Pulmonary artery endothelial cell (primary cell): ENCODE data around the gene DIAPH2. TPM values are rescaled to one million over a fixed set of nuclear protein-coding genes. Genes with fewer than 3 reads are reported as not detected.
"Not testable (repeated sequence)": the region's sequence is repeated elsewhere in the genome, so short reads cannot be mapped to it uniquely, and the experiment has no call there.

Experiments used
- DNase-seq: peaks from one replicate; pipeline ENCODE4 v3.0.0-alpha.2; 2011; ENCODE audit warnings: low read depth, low spot score
- total RNA-seq: library from RNA; depleted of rRNA; stranded (reverse); fragments of >200 nt; gene quantifications from 2 replicates; pipeline ENCODE4 v1.2.3, GENCODE V29; 2014

Gene DIAPH2
- total RNA-seq, 1 donor from 2014 or later = 19.6 TPM

DNA sequence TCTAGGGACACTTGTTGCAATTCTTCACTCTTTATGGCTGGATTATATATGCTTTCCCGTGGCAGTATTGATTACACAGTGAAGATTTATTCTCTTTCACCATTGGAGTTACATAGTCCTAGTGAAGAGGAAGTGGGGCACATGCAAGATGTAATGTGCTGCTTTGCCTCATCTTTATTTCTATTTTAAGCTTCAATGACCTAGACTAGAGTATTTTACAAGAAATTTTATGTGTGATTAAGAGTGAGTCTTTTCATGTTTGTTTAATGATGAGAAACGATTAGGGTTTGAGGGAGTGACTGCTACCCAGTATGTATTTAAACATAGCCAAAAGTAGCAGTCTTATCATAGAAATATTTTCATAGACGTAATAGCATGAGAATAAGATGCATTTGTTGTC lies 30.8 kb downstream of the DIAPH2 start:
- no peak for DNase-seq

DNA sequence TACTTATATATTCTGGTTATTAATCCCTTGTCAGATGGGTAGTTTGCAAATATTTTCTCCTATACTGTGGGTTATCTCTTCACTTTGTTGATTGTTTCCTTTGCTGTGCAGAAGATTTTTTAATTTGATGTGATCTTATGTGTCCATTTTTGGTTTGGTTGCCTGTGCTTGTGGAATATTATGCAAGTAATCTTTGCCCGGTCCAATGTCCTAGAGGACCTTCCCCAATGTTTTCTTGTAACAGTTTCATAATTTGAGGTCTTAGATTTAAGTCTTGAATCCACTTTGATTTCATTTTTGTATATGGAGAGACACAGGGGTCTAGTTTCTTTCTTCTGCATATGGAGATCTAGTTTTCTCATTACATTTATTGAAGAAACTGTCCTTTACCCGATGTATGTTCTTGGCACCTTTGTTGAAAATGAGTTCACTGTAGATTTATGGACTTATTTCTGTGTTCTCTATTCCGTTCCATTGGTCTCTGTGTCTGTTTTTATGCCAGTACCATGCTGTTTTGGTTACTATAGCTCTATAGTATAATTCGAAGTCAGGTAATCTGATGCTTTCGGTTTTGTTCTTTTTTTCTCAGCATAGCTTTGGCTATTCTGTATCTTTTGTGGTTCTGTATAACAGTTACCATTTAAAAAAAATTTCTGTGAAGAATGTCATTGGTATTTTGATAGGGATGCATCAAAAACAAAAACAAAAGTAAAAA lies 34.7 kb downstream of the DIAPH2 start:
- no peak for DNase-seq

DNA sequence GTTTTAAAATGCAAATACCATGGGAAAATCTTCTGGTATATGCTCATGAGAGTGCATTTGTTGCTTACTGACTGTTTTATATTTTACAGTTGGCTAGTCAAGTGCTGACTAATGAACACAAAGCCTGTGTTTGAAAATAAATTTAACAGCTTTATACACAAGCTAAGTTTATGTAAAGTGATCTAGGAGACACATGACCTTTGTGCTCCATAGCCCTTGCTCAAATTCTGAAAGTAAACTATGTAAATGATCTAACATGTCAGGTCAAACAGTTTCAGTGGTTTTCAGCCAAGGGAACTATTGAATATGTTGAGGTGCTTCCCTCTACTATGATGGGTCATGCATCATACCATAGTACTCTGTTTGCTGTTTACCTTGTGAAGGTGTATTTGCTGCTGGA lies 36.7 kb downstream of the DIAPH2 start:
- no peak for DNase-seq

DNA sequence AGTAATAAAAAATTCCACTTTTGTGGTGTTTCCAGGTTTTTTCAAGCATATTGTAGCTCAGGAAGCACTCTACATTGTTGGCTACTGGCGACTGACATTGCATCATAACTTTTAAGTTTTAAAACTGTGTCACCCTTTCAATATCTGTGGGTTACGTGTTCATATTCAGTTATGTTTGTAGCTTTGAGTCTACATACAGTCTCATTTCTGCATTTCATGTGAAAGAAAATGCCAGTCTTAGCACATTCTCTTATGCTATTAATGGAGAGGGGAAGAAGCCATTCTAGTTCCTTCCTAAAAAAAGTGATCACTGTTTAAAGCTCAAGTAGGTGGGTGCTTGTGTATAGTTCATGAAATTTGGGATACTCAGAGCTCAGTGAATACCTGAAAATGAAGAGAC lies 38.1 kb downstream of the DIAPH2 start:
- DNase-seq = no peak

DNA sequence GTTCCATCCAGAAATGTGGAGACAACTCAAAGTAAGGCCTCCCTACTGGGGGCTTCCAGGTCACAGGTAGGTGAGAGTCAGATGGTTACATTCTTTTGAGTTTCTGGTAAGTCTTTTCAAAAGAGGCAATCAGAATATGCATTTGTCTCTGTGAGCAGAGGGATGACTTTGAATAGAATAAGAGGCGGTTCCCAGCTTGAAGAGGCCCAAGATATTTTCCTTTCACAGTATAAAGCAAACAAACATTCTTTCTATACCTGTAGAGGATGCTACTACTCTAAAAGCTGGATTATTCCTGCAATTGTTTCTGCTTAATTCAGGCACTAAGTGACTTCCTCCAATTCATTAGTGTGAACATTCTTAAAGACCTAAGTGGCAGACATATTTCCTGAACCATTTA lies 44.4 kb downstream of the DIAPH2 start:
- DNase-seq = no peak

DNA sequence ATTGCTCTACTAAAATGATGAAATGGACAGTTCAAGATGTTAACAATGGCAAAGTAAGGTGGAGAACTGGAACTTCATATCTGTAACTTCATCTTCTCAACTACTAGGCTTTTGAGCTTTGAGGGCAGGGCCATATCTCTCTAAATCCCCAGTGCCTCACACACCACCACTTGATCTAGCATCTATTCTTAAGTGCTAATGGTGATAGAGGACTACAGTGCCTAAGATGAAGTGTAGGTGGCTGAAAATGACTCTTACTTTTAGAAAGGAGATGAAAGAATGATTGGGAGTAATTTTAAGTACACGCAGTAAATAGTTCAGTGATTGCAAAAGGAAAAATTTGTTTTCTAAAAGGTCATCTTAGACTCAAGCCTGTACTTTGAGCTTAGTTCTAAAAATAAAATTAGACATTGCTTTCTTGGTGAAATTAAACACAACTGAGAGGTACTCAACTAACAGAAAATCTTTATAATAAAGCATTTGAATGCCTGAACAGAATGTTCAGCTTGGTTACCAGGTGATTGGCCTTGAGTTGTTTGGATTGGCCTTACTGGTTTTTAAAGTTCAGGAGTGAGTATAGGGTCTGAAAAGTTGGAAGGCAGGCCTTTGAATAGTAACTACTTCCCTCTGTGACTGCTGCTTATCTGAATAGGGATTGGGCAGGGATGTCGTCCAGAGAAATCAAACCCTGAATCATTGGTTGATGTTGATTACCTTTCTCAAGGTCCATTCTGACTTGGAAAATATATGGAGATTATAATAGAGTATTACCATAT lies 45.4 kb downstream of the DIAPH2 start:
- no peak for DNase-seq

DNA sequence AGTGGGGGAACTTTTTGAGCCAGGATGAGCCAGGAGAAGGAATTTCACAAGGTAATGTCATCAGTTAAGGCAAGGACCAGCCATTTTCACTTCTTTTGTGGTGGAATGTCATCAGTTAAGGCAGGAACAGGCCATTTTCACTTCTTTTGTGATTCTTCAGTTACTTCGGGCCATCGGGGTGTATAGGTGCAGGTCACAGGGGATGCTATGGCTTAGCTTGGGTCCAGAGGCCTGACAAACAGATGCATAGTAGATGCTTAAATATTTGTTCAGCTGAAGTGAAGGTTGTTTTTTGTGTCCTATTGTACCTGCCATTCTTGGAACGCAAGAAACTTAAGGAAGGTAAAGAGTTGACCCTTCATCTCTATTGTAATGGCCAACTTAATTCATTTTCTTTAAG lies 46.4 kb downstream of the DIAPH2 start:
- DNase-seq = not testable (repeated sequence)

DNA sequence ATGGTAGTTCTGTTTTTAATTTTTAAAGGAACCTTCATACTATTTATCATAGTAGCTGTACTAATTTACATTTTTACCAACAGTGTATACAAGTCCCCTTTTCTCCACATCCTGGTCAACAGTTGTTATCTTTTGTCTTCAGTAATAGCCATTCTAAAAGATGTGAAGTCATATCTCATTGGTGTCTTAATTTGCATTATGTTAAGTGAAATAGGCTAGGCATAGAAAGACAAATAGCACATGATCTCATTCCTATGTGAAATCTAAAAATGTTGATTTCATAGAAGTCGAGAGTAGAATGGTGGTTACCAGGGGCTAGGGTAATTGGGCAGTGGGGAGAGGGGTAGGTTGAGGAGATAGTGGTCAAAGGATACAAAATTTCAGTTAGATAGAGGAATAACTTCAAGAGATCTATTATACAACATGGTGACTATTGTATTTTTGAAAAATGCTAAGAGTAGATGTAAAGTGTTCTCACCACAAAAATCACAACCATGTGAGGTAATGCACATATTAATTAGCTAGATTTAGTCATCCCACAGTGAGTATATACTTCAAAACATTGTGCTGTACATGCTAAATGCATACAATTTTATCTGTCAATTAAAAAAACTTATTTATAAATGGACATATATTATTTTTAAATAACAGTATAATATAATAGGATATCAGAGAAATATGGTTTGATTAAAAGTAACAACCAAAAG lies 58.9 kb downstream of the DIAPH2 start:
- DNase-seq = no peak

DNA sequence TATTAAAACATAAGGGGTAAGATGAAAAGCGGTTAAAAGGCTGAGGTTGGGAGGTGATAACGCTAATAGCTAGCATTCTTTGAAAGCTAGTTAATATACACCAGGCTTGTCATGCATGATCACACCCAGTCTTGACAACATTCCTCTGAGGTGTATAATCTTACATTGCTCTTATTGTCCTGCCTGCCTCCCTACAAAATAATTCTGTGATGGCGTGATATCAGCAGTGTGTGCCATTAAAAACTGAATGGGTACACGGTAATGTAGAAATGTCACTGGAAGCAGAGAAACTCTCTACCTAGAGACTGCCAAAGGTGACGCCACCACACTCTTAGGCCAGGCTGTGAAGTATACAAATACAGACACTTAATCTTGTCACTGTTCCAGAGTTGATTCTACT lies 68.1 kb downstream of the DIAPH2 start:
- no peak for DNase-seq

DNA sequence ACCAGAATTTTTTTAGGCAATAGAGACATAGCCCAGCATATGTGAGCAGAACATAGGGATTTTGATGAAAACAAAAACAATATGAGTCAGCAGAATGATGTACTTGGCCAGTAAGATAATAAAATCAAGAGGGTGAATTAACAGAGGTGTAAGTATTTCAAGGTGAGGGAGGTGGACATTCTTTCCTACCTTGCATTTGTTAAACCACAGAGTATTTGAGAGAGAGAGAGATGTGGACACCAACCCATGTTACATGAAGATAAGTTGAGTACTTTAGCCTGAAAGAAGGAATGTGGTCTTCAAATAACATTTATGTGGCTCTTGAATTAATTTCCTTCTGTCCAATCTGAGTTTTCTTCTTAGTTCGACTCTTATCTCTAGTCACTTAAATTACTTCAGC lies 68.6 kb downstream of the DIAPH2 start:
- no peak for DNase-seq

DNA sequence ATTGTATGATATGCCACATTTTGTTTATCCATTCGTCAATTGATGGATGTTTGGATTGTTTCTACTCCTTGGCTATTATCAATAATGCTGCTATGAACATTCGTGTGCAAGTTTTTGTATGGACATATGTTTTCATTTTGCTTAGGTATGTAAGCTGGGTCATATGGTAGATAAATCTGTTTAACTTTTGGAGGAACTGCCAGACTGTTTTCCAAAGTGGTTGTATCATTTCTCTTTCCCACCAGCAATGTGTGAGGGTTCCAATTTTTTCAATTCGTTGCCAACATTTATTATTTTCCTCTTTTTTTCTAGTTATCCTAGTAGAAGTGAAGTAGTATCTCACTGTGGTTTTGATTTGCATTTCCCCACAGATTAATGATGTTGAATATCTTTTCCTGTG lies 71.8 kb downstream of the DIAPH2 start:
- no peak for DNase-seq

DNA sequence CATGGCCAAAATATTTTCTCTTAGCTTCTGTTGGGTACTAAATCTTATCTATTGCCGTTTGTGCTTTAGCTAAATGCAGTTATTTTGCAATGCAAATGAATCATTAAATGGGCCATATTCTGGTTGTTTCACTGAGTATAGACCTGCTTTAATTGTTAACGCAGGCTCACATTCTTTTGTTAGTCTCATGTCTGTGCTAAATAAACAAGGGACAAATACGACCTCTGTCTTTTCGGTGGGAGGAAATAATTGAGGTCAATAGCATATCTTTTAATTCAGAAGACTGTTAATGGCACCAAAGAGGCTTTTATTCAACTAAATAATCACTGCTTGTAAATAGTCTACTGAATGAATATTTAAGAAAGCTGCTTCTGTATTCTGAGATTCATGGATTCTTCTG lies 76.9 kb downstream of the DIAPH2 start:
- no peak for DNase-seq

DNA sequence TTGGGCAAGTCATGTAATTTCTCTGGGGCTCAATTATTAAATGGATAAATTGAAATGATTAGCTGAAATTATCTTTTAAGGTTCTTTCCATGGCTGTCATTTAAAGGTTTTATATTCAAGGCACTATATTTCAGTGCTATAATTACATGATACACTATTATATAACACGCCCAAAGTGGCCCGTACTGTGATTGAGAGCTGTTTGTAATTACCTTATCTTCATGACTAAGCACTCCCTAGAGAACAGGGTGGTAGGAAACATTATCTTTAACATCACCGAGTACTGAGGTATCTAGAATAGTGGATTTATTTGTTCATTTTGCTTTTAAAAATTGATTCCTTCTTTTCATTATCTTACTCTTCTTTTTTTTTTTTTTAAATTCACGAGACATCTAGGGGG lies 79.0 kb downstream of the DIAPH2 start:
- no peak for DNase-seq

DNA sequence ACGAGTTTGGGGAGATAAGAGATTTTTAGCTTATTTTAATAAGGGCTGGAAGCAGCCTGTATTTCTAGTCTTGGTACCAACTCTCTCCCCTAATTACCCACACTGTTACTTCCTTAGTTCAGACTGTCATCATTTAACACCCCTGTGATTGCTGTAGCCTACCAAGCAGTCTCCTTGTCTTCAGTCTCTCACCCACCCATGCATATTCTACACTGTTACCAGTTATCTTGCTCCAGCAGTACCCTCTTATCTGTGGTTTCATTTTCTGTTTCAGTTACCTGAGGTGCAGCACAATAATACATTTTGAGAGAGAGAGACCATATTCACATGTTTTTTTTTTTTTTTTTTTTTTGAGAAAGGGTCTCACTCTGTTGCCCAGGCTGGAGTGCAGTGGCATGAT lies 80.2 kb downstream of the DIAPH2 start:
- no peak for DNase-seq

DNA sequence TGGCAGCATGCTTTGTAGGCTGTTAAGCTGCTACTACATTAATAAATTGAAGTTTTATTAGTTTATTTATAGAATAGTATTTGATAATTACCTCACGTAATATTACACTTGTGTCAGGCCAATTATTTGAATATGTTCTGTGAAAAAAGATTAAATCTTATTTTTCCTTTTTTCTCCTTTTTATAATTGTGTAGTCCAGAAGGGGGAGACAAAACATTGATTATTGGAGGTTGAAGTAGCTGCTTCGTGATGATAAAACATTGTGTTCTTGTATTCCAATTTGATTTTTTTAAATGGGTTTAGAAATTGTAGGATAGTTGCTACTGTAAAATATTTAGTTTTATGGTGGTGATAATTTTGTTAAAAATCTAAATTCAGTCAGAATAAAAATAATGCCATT lies 85.7 kb downstream of the DIAPH2 start:
- no peak for DNase-seq

DNA sequence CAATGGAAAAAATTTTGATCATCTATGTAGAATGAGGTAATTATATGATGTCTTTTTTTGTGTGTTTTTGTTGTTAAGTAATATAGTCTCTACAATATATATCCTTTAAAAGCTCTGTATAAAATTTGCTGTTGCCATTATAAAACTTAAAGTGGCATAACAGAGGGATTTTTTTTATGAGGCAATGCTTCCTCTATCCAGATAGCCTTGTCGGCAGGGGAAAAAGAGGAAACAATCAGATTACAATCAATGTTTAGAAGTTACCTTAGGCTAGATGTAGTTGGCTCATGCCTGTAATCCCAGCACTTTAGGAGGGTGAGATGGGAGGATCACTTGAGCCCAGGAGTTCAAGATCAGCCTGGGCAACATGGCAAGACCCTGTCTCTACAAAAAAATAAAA lies 86.8 kb downstream of the DIAPH2 start:
- no peak for DNase-seq

DNA sequence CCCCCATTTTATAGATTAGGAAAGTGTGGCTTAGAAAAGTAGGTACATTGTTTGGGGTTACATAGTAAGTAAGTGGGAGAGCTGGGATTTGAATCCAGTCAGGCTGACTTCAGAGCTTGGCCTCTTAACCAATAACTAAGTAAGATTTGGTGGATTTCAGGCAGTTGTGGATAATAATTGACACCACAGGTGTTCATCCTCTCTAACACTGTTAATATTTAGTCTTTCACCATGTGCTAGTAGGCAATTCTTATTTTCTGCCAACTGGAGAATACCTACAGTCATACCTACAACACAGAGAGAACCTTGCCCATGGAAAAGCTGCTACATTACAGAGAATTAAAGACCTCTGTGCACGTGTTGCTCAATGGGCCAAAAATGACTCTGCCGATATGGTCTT lies 89.5 kb downstream of the DIAPH2 start:
- DNase-seq = no peak

DNA sequence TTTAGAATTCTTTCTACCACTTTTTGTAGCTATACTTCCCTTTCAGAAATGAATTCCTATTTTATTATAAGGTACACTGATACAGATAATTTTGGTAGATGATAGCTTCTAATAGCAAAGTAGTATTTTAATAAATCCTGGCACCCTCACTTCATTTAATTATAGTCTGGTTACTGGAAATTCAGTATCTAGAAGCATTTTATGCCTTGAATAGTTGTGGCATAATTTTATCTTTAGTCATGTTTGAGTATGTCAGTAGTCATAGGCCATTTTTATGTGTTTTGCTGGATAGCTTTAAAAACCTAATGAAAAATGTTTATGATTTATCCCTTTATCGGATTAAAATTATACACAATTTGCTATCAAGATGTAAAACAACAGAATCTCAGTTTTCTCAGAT lies 92.3 kb downstream of the DIAPH2 start:
- DNase-seq = no peak

DNA sequence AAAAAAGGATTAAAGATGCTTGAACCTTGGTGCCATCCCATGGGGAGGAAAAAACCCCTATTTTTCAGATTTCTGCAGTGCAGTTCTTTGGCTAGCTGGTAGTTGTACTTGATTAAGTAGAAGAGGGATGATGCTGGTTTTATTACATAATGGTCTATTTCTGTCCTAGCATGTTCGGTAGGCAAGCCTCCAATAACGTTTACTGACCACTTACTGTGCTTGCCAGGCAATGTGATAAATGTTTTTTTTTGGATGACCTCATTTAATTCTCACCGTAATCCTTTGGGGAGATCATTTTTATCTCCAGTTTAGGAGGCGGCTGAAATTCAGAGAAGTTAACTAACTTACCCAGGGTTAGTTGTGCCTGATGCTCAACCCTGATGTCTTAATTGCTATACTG lies 106.9 kb downstream of the DIAPH2 start:
- DNase-seq = no peak

DNA sequence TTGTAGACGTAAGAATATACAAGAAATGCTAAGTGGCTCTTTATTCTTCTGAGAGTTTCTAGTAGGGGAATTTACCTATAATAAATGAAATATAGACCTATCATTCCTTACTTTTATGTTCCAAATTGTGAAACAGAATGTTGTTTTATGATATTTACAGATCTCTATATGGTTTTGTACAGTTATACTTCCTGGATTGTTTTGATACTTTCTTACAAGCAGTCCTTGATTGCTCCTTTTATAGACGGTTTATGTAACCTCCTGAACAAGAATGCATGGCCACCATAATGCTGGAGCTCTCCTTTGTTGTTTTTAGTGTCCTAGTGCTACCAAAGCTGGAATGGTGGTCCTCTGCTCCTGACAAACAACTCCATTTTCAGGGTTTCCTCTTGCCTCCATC lies 107.4 kb downstream of the DIAPH2 start:
- DNase-seq = no peak

DNA sequence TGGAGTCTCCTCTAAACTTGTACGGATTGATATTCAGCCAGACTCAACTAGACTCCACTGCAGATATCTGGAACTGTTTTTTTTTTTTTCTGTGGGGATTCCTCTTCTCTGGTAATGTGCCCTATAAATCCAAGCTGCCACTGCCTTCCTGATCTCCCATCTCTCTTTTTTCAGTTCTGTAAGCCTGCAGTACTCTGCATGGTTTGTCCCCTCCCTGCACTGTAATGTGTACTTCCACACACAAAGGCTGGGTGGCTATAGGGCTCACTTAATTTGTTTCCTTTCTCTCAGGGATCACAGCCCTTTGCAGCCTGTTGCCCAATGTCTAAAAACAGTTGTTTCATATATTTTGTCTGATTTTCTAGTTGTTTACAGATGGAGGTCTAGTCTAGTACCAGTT lies 114.3 kb downstream of the DIAPH2 start:
- DNase-seq = no peak

DNA sequence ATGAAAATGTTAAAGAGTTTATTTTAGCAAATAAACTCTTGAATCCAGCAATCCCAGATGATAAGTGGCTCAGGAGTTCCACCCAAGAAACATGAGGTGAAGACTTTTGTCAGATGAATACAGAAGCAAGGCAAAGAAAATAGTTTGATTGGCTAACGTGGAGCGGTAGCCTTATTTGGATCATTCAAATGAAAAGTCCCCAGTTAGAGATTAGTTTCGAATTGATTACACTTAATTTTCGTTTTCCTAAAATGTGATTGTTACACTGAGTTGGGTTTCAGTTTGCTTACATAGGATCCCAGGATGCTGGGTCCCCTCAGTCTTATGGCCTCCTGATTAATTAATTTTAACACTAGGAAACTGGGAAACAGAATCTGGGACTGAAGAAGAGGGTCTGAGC lies 122.7 kb downstream of the DIAPH2 start:
- no peak for DNase-seq

DNA sequence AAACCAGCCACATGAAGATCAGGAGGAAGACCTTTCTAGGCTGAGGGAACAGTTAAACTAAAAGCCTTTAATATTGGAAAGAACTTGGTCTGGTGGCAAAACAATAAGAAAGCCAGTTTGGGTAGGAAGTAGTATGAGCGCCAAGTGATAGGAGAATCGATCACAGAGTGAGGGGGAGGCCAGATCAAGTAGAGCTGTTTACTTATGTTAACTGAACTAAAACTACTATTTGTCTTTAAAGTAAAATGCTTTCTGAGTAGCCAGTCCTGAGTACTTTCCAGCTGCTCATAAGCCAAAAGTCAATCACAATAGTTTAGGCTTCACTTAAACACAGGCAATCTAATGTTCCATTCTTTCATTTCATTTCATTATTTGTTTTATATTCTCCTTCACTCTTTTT lies 136.3 kb downstream of the DIAPH2 start:
- no peak for DNase-seq
